Effector memory CD8-positive, alpha-beta T cell (primary cell): ENCODE measurements around the gene NCKIPSD.

Experiments
- ATAC-seq: fragments of 150-1000 bp; cut with Tn5 transposase; replicated peaks from 2 replicates; pipeline ENCODE4 v1.10.0; 2021; ENCODE audit warnings: mild to moderate bottlenecking, moderate library complexity
- DNase-seq, 3 experiments: peaks; one replicate each; pipeline ENCODE4 v3.0.0; 2021
- H3K27ac Mint-ChIP-seq, 2 donors: one replicate each; pipeline ENCODE4 v1.8.0; 2022; ENCODE audit warnings: mild to moderate bottlenecking in 2 of 2, mixed read lengths in 2 of 2, moderate library complexity in 2 of 2
- H3K27me3 Mint-ChIP-seq, 2 donors: one replicate each; pipeline ENCODE4 v1.8.0; 2022; ENCODE audit warnings: mixed read lengths in 2 of 2
- H3K36me3 Mint-ChIP-seq: one replicate; pipeline ENCODE4 v1.8.0; 2022; ENCODE audit warnings: mild to moderate bottlenecking, moderate library complexity, mixed read lengths; ENCODE audit not compliant: insufficient read depth
- H3K4me1 Mint-ChIP-seq, 2 donors: one replicate each; pipeline ENCODE4 v1.8.0; 2022; ENCODE audit warnings: low read depth in 2 of 2, mixed read lengths in 2 of 2
- H3K4me3 Mint-ChIP-seq, 2 donors: one replicate each; pipeline ENCODE4 v1.8.0; 2022; ENCODE audit warnings: mild to moderate bottlenecking in 2 of 2, mixed read lengths in 2 of 2, moderate library complexity in 2 of 2
- H3K9me3 Mint-ChIP-seq, 2 donors: one replicate each; pipeline ENCODE4 v1.8.0; 2022; ENCODE audit warnings: mixed read lengths in 2 of 2

NCKIPSD gene

DNA sequence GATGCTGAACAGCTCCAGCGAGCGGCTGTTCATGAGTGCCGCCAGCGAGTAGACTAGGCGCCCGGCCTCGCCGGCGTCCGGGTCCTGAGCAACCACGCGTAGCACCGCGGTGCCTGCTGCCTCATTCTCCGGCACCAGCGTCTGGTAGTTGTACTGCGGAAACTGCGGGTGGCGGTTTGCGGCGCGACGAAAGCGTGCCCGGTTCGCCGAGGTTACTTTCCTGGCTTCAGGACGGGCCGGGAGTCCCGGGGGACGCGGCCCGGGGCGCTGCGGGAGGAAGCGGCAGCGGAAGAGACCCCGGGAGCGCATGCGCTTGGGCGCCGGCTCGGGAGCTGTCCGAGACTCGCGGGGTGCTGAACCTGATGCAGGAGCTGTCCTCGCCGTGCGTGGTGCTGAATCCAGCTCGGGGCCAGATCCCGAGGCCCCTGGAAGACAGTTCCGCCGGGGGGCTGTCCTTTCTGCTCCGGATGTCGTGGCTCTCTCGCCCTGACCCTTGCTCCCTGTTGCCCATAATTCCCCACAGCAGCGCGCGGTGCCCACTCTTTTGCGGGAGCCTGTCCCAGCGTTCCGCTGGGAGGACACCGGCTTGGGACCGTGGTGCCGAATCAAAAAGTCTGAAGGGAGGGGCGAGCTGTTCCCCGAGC, 24.1 kb downstream of the NCKIPSD start:
- H3K36me3 Mint-ChIP-seq: peaks cover 24% of the 10 kb centered on the region

DNA sequence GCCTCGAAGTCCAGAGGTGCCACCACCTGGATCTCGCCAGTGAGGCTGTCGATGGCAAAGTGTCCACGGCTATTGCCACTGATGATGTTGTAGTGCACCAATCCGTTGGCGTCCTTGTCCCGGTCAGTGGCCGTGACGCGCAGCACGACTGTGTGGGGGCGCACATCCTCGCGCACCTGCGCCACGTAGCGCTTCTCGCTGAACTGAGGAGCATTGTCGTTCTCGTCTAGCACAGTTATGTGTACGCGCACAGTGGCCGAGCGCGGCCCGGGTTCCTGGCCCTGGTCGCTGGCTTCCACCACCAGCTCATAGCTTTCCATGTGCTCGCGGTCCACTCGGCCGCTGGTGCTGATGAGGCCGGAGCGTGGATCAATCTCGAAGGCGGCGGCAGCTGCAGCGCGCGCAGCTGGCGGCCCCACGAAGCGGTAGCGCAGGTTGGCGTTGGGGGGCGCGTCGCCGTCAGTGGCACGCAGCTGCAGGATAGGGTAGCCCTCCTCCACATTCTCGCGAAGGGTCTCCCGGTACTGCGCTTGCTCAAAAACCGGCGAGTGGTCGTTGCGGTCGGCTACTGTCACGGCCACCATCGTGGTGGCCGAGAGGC, 24.8 kb downstream of the NCKIPSD start:
- Mint-ChIP-seq H3K27me3 (peaks cover 0 to 22% of the 10 kb centered on the region in 2 donors), H3K36me3 (peaks cover 24% of the 10 kb centered on the region), H3K9me3 (no peaks in the 10 kb centered on the region), H3K4me3 (peak overlapping the region in 1 of 2 donors; percentile 29), H3K4me1 (peaks cover 23 to 28% of the 10 kb centered on the region in 2 donors), H3K27ac (no peak overlapping the region)
- DNase-seq (no peak), ATAC-seq (no peak)

More for the DNA sequence above, 24.1 kb downstream of the NCKIPSD start:
- Mint-ChIP-seq H3K27ac (no peak overlapping the region), H3K4me3 (peak overlapping the region; percentile 50 to 67), H3K27me3 (peaks cover 0 to 22% of the 10 kb centered on the region in 2 donors), H3K9me3 (no peaks in the 10 kb centered on the region), H3K4me1 (peaks cover 23 to 28% of the 10 kb centered on the region in 2 donors)
- peak; percentile 37 for ATAC-seq
- peak; percentile 76 to 81 (median 79) for DNase-seq

DNA sequence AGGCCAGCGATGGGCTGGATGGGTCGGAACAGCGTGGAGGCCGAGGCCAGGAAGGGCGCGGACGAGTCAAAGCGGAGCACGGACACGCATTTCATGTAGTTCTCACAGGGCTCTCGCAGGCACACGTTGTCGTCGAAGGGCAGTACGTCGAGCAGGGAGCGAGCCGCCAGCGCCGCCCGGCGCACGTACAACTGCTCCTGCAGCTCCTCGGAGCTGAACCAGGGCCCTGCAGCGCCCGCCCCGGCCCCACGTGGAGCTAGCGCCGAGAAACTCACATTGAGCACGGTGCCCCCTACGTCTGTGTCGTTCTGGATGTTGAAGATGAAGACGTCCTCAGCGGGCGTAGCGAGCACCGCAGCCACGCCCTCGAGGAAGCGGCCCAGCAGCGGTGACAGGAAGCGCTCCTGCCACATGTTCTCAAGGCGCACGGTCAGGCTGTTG, 28.9 kb downstream of the NCKIPSD start:
- Mint-ChIP-seq H3K36me3 (peaks cover 14% of the 10 kb centered on the region), H3K4me3 (peak overlapping the region; percentile 76 to 78), H3K27me3 (peaks cover 0 to 8% of the 10 kb centered on the region in 2 donors), H3K4me1 (peaks cover 15 to 18% of the 10 kb centered on the region in 2 donors), H3K9me3 (no peaks in the 10 kb centered on the region), H3K27ac (peak overlapping the region in 1 of 2 donors; percentile 23)
- peak; percentile 3 for ATAC-seq
- peak in 2 of 3 experiments; percentile 14 to 39 for DNase-seq

DNA sequence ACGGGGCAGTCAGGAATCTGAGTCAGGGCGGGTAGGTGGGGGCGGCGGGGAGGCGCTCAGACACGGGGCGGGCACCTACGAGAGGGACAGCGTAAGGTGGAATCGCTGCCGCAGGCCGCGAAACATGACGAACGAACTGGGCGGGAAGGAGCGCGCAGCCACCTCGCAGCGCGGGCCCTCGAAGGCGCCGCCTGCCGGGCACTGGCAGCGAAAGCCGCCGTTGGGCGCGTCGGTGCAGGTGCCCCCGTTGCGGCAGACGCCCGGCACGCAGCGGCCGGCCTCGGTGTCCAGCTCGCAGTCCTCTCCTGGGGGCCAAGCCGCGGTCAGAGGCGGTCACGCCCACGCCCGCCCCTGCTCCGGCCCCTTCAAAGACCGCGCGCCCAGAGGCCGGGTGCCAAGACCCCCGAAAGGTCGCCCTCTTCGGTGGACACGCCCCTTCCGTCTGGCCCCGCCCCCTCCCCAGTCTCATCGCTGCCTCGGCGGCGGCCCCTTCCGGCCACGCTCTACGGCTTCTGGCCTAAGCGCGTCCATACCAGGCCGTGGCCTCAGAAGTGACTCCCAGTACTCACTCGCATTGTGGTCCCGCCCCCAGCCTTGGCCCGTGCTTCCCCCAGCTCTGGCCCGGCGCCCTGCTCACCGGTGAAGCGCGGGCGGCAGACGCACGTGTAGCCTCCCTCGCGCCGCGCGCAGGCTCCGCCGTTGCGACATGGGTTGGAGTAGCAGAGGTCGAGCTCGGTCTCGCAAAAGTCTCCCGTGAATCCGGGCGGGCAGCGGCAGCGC, 29.5 kb downstream of the NCKIPSD start:
- DNase-seq: peak; percentile 78 to 87 (median 86)
- Mint-ChIP-seq H3K4me1 (peaks cover 10 to 16% of the 10 kb centered on the region in 2 donors), H3K36me3 (peaks cover 8% of the 10 kb centered on the region), H3K9me3 (no peaks in the 10 kb centered on the region), H3K27me3 (peaks cover 0 to 8% of the 10 kb centered on the region in 2 donors), H3K4me3 (peak overlapping the region; percentile 76 to 78), H3K27ac (peak overlapping the region; percentile 38 to 53)
- ATAC-seq: peak; percentile 82

DNA sequence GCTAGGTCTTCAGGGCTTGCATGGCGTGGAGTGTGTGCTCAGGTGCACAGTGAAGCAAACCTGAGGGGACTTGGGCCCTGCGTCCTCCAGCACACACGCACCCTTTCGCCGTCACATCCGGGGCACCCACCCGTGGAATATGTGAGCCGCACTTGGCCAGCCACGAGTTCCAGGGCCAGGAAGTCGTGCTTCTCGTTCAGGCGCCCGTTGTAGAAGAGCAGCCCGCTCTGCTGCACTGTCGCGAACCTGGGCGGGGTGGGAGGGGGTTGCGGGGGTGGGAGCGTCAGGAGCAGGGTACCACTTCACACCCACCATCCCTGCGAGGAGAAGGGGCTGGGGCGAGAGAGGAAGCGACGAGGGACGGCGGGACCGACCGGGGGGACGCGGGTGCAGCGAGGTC, 30.1 kb downstream of the NCKIPSD start:
- peak; percentile 47 for ATAC-seq
- H3K4me1 Mint-ChIP-seq: peaks cover 10 to 16% of the 10 kb centered on the region in 2 donors

DNA sequence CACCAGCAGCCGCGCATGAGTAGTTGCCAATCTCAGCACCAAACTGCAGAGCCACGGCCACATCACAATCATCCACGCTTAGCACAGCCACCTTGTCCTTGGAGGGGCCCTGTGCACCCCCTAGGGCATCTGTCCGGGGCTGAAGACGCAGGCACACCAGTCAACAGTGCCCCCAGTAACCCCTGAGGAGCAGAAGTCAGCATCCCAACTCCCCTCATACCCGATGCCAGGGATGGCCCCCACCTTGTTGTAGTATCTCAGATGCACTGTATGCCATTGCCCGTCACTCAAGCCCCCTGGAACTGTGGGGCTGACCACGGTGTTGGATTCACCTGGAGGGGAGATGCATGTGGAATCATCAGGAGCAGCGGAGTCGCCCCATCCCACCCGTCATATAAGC, 30.7 kb downstream of the NCKIPSD start:
- no peak for ATAC-seq
- no peak for DNase-seq
- Mint-ChIP-seq H3K27ac (peak overlapping the region; percentile 49 to 53), H3K36me3 (peaks cover 8% of the 10 kb centered on the region), H3K4me3 (peak overlapping the region; percentile 76 to 78), H3K9me3 (no peaks in the 10 kb centered on the region), H3K4me1 (peaks cover 10 to 16% of the 10 kb centered on the region in 2 donors), H3K27me3 (peaks cover 0 to 8% of the 10 kb centered on the region in 2 donors)

More for the DNA sequence above, 30.1 kb downstream of the NCKIPSD start:
- peak overlapping the region; percentile 38 to 53 for H3K27ac Mint-ChIP-seq
- H3K4me3 Mint-ChIP-seq: peak overlapping the region; percentile 76 to 78
- peak; percentile 40 to 44 (median 43) for DNase-seq
- peaks cover 0 to 8% of the 10 kb centered on the region in 2 donors for H3K27me3 Mint-ChIP-seq
- H3K9me3 Mint-ChIP-seq: no peaks in the 10 kb centered on the region
- peaks cover 8% of the 10 kb centered on the region for H3K36me3 Mint-ChIP-seq

DNA sequence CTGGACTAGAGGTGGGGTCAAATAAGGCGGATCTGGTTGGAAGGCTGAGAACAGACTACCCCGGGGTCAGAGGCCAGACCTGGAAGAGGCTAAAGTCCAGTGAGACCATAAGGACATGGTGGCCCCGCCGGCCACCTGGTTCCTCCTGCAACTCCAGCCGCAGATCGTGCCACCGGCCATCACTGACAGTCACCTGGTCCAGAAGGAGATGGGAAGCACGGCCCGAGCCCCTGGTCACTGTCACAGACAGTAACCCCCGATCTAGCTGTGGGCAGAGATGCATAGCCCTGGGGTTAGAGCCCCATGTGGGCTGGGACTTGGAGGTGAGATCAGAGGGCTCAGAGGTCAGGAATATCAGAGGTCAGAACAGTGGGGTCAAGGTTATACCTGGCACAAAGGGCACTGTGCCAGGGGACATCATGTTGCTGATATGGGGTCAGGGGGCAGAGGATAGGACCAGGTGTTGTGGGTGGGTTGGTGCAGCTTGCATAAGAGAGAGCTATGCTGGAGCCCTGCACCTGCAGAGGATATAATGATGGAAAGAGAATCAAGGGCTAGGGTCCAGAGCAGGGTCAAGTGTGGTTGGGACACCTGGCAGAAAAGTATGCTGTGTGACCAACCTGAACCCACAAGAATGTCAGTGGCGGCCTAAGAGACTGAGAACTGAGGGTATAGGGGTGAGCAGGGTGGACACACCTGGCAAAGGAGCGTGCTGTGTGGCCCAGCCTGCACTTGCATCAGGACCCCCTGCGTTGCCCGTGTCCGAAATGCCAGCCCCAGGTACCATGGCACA, 32.6 kb downstream of the NCKIPSD start:
- no peak for ATAC-seq
- DNase-seq: no peak
- H3K27me3 Mint-ChIP-seq: no peaks in the 10 kb centered on the region
- H3K27ac Mint-ChIP-seq: no peak overlapping the region
- peaks cover 10 to 16% of the 10 kb centered on the region in 2 donors for H3K4me1 Mint-ChIP-seq
- no peak overlapping the region for H3K4me3 Mint-ChIP-seq
- H3K9me3 Mint-ChIP-seq: no peaks in the 10 kb centered on the region
- peaks cover 8% of the 10 kb centered on the region for H3K36me3 Mint-ChIP-seq

DNA sequence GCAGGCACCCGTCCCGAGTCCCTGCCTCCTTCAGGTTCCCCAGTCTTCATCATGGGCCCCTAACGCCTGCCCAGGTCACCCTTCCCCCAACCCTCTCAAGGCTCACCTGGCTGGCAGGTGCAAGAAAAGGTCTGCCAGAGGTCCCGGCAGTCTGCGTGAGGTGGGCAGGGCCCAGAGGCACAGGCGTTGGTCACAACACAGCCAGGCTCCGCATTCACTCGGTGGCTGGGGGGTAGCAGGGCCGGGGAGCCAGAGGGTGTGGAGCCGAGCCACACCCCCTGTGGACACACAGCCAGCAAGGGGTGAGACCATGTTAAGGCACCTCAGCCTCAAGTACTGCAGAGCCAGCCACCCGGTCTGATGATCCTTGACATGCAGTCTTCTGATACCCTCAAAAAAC, 33.9 kb downstream of the NCKIPSD start:
- H3K36me3 Mint-ChIP-seq: peaks cover 8% of the 10 kb centered on the region
- no peak overlapping the region for H3K4me3 Mint-ChIP-seq
- no peak for DNase-seq
- H3K4me1 Mint-ChIP-seq: peaks cover 6 to 11% of the 10 kb centered on the region in 2 donors
- H3K9me3 Mint-ChIP-seq: no peaks in the 10 kb centered on the region
- no peaks in the 10 kb centered on the region for H3K27me3 Mint-ChIP-seq
- no peak overlapping the region for H3K27ac Mint-ChIP-seq
- no peak for ATAC-seq

DNA sequence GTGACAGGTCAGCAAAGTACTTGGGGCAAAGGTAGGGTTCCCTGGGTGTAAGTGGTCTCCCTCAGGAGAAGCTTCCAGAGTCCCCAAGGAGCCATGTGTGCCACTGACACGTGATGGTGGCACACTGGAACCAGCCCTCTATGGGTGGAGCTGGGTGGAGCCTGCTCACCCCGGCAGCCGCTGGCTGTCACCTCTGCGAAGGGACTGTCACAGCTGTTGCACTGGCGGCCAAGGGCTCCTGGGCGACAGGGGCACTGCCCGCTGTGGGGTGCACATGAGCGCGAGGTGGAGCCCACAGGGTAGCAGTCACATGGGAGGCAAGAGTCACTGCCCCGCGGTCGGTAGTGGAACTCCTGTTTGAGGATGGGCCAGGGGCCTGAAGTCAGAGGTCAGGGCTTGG, 35.0 kb downstream of the NCKIPSD start:
- no peaks in the 10 kb centered on the region for H3K9me3 Mint-ChIP-seq
- no peaks in the 10 kb centered on the region for H3K27me3 Mint-ChIP-seq
- DNase-seq (no peak), ATAC-seq (no peak)
- H3K4me1 Mint-ChIP-seq: peaks cover 6 to 9% of the 10 kb centered on the region in 2 donors
- no peak overlapping the region for H3K27ac Mint-ChIP-seq
- H3K36me3 Mint-ChIP-seq: peaks cover 8% of the 10 kb centered on the region
- no peak overlapping the region for H3K4me3 Mint-ChIP-seq

DNA sequence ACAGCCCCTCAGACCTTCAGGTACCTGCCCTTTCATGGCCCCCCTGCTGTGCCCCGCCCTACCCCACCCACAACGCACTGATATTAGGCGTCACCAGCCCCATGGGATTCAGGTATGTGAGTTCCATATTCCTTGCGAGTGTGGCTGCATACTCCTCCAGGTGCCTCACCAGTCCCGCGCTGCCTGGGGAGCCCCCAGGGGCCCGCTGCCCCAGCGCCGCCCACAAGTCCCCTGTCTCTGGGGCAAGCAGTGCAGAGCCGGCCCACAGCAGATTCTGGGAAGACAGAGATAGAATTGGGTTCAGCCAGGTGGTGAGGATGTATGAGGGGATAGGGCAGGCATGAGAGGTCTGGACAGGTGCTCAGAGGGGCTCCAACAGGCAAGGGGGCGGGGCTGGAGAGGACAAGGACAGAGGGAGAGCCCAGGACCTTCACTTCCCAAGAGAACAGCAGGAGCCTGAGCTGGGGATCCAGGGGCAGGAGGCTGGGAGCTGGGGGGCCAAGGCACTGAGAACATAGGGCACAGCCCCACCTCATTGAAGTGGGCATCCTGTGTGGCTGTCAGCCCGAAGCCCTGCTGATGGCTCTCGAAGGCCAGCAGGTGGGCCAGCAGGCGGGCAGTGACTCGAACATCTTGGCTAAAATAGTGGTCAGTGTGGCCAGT, 37.4 kb downstream of the NCKIPSD start:
- H3K27me3 Mint-ChIP-seq: no peaks in the 10 kb centered on the region

DNA sequence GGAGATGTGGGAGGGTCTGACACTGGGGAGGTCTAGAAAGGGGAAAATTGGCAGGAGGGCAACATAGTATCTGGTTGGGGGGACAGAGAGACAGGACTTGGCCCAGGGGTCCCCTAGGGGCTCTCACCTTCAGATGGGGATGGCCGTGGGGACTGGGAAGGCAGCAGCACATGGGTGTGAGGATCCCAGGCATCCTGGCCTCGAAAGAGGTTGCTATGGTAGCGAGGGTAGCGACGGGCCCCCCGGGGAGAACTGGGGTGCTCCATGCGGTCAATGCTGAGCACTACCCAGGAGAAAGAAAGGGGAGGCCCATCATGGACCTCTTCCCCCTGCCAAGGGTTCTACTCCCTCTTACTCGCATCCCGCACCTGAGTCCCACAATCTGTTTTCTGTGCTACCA, 38.0 kb downstream of the NCKIPSD start:
- ATAC-seq: no peak
- Mint-ChIP-seq H3K36me3 (peaks cover 3% of the 10 kb centered on the region), H3K4me3 (no peak overlapping the region), H3K27ac (no peak overlapping the region), H3K9me3 (no peaks in the 10 kb centered on the region), H3K27me3 (no peaks in the 10 kb centered on the region), H3K4me1 (no peaks in the 10 kb centered on the region)
- no peak for DNase-seq

More for the DNA sequence above, 37.4 kb downstream of the NCKIPSD start:
- Mint-ChIP-seq H3K9me3 (no peaks in the 10 kb centered on the region), H3K27ac (no peak overlapping the region), H3K4me1 (no peaks in the 10 kb centered on the region), H3K4me3 (no peak overlapping the region), H3K36me3 (peaks cover 3% of the 10 kb centered on the region)
- ATAC-seq: no peak
- DNase-seq: no peak

DNA sequence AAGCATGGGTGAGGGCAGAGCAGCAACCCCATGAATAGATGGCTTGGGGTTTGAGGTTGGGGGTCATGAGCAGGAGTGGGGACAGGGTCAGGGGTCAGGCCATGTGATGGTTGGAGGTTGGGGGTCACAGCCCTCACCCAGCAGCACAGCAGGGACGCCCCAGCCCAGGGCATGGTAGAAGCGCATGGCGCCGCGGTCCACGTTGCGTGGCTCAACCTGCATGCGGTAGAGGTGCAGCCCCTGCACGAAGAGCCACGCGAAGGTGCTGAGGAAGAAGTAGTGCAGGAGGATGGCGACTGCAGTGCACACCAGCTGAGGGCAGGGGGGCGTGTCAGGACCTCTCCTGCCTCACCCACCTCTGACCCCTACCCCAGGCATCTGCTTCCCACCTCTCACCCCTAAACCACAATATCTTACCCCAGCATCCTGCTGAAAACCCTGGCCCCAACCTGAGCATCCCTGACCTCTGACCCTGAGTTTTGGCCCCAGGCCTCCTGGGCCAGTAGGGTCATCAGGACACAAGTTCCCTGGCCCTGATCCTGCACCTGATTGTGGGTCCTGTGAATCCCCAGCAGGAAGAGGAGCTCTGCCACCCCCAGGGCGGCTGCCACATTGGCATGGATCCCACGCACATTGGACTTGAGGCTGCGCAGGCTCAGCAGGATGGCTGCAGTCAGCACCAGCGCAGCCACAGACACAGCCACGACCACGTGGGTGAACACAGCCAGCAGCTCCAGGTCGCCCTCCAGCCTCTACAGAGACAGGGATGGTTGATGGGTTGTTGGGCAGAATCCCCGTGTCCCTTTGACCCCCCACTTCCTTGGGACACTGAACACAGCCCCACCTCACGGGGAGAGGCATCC, 40.6 kb downstream of the NCKIPSD start:
- DNase-seq: no peak
- Mint-ChIP-seq H3K27me3 (peaks cover 0 to 9% of the 10 kb centered on the region in 2 donors), H3K9me3 (no peaks in the 10 kb centered on the region), H3K4me3 (no peak overlapping the region), H3K36me3 (peaks cover 9% of the 10 kb centered on the region), H3K27ac (no peak overlapping the region), H3K4me1 (no peaks in the 10 kb centered on the region)
- ATAC-seq: no peak
